Panc1 (cell line): ENCODE data around the gene RAB3IL1. TPM values are rescaled to one million over a fixed set of nuclear protein-coding genes. Genes with fewer than 3 reads are reported as not detected.

Source experiments
- ATAC-seq: fragments of 200-7000 bp; cut with Tn5 transposase; 2 replicates; pipeline ENCODE4 v1.9.1; 2020; ENCODE audit warnings: mild to moderate bottlenecking, moderate library complexity
- BruUV-seq: library from RNA; stranded (reverse); fragments of 400-500 nt; replicated peaks from 2 replicates; lab custom pipeline; 2021; lab: Mats Ljungman, UMichigan
- CTCF ChIA-PET: fragments of 300-600 bp; sonication (Branson Sonifier 250); formaldehyde crosslinking; loops from one replicate; lab custom pipeline; 2022; ENCODE audit warnings: antibody characterized with exemption; lab: Charles Lee
- POLR2A ChIA-PET: fragments of 300-600 bp; sonication (Branson Sonifier 250); formaldehyde crosslinking; loops from one replicate; lab custom pipeline; 2022; ENCODE audit warnings: antibody characterized with exemption; lab: Charles Lee
- DNase-seq: peaks from one replicate; pipeline ENCODE4 v3.0.0-alpha.2; 2010; ENCODE audit warnings: low read depth, low spot score
- H3K27ac ChIP-seq: 2 replicates; pipeline ENCODE4 v1.5.1; 2011; ENCODE audit warnings: mild to moderate bottlenecking, low read length, inconsistent platforms
- H3K27me3 ChIP-seq: fragments of 200-500 bp; sonication (Bioruptor generic); 2 replicates; pipeline ENCODE4 v1.6.0; 2014; ENCODE audit warnings: low read length, inconsistent platforms; ENCODE audit not compliant: control insufficient read depth, insufficient read depth
- H3K36me3 ChIP-seq: fragments of 200-500 bp; sonication (Bioruptor generic); 2 replicates; pipeline ENCODE4 v1.5.1; 2014; ENCODE audit warnings: inconsistent platforms, mild to moderate bottlenecking, low read length, moderate library complexity; ENCODE audit not compliant: control insufficient read depth, insufficient read depth
- H3K4me1 ChIP-seq: 2 replicates; pipeline ENCODE4 v1.5.1; 2011; ENCODE audit warnings: inconsistent platforms, mild to moderate bottlenecking, low read length, moderate library complexity; ENCODE audit not compliant: control insufficient read depth, insufficient read depth
- H3K4me3 ChIP-seq, 2 experiments: 2 replicates each; pipeline ENCODE4 v1.5.1; 2011 to 2012; ENCODE audit warnings: low read depth in 2 of 2, low read length in 2 of 2, mild to moderate bottlenecking in 2 of 2, inconsistent platforms in 1 of 2, moderate library complexity in 1 of 2
- H3K9me3 ChIP-seq: fragments of 200-500 bp; sonication (Bioruptor generic); 2 replicates; pipeline ENCODE4 v1.5.1; 2014; ENCODE audit warnings: low read depth, mild to moderate bottlenecking, inconsistent platforms, low read length, moderate library complexity; ENCODE audit not compliant: control insufficient read depth, insufficient read depth
- CTCF ChIP-seq: fragments of 450-650 bp; IDR thresholded peaks from 2 replicates; pipeline ENCODE4 v1.5.1; 2017; ENCODE audit warnings: mild to moderate bottlenecking
- POLR2AphosphoS5 ChIP-seq: IDR thresholded peaks from 2 replicates; pipeline ENCODE4 v1.6.1; 2012; ENCODE audit warnings: mild to moderate bottlenecking, low read depth, low read length, moderate library complexity
- REST ChIP-seq, 2 experiments: IDR thresholded peaks; 2 replicates each; pipeline ENCODE4 v1.6.1; 2011 to 2012; ENCODE audit warnings: low read depth in 2 of 2, control low read depth in 1 of 2, low read length in 1 of 2, mild to moderate bottlenecking in 1 of 2, moderate library complexity in 1 of 2; ENCODE audit not compliant: insufficient read depth in 1 of 2
- SIN3A ChIP-seq: IDR thresholded peaks from 2 replicates; pipeline ENCODE4 v1.6.1; 2012; ENCODE audit warnings: low read depth, mild to moderate bottlenecking, low read length, moderate library complexity, borderline replicate concordance; ENCODE audit not compliant: insufficient read depth
- TCF7L2 ChIP-seq: IDR thresholded peaks from 2 replicates; pipeline ENCODE4 v1.6.1; 2011; ENCODE audit warnings: mild to moderate bottlenecking, low read depth, low read length, inconsistent platforms
- in situ Hi-C: cut with HindIII; loops from 2 replicates; pipeline ENCODE4 v1.10.0; 2016; ENCODE audit warnings: low sequenced_read_pairs, low pct_unique_long_range_greater_than_20kb
- intact Hi-C: fragments of 100-400 bp; cut with micrococcal nuclease; formaldehyde crosslinking; loops from one replicate; pipeline ENCODE4 v1.10.0; 2022; ENCODE audit not compliant: unreplicated experiment
- total RNA-seq: library from RNA; stranded (reverse); gene quantifications from one replicate; pipeline ENCODE4 v1.2.1, GENCODE V29; 2021; ENCODE audit not compliant: unreplicated experiment

The RAB3IL1 gene
- total RNA-seq, 1 experiment from 2014 or later = 8.9 TPM

GRCh38 chr11:61863548-61864081 lies 53.8 kb downstream of the RAB3IL1 start:
- in situ Hi-C loops (no loop called here), intact Hi-C loops (no loop called here)
- BruUV-seq = no TSS peak

More at GRCh38 chr11:61863548-61864081, 53.8 kb downstream of the RAB3IL1 start:
- CTCF ChIA-PET = interaction anchor here (0.5 kb wide), 1 partner anchor 110 kb away, joined by 3 read pairs; no protein-coding TSS in a partner anchor
- Histone ChIP-seq H3K4me1 (no peaks in the 10 kb centered on the region; the same call in 1 of the 2 replicates), H3K27ac (no peak overlapping the region), H3K4me3 (no peak overlapping the region), H3K36me3 (no peaks in the 10 kb centered on the region; the same call in 1 of the 2 replicates), H3K27me3 (no peaks in the 10 kb centered on the region), H3K9me3 (no peaks in the 10 kb centered on the region)
- no peak for ATAC-seq
- TF ChIP-seq CTCF = no peak
- no peak for TF ChIP-seq SIN3A
- TF ChIP-seq POLR2AphosphoS5 = no peak
- TF ChIP-seq REST (IDR thresholded peaks at IDR 0.05; ENCODE audit: insufficient read depth in 1 of 2, low read depth in 2 of 2, low read length in 1 of 2) = no peak
- no peak for TF ChIP-seq TCF7L2
- POLR2A ChIA-PET = interaction anchor here (0.6 kb wide), 1 partner anchor 67 kb away, joined by 3 read pairs; no protein-coding TSS in a partner anchor
- DNase-seq = no peak
